Renal pelvis (tissue), 3 donors: ENCODE measurements around the gene ATXN7L3. TPM values are rescaled to one million over a fixed set of nuclear protein-coding genes. Genes with fewer than 3 reads are reported as not detected.

ENCODE experiments used
- polyA plus RNA-seq, 3 donors: library from polyadenylated mRNA; unstranded; fragments of 120-200 nt; gene quantifications; one replicate each; pipeline ENCODE4 v1.2.1, GENCODE V29; 2013; ENCODE audit not compliant: insufficient read length in 3 of 3

ATXN7L3 gene
- polyA plus RNA-seq, 3 donors = 62.8 to 76.8 (median 64.6) TPM

Other genes starting within 250 kb of the ATXN7L3 start
- under 1 TPM; 0.19 to 0.45 (median 0.30) TPM for gene PYY, start 245.9 kb downstream of the ATXN7L3 start, polyA plus RNA-seq
- gene NAGS, start 195.3 kb downstream of the ATXN7L3 start, polyA plus RNA-seq = 1 to 10 TPM; 3.4 to 3.8 (median 3.6) TPM
- 10 to 100 TPM; 41.7 to 50.5 (median 47.0) TPM for gene TMEM101, start 184.9 kb downstream of the ATXN7L3 start, polyA plus RNA-seq
- 10 to 100 TPM; 38.4 to 41.6 (median 39.2) TPM for gene LSM12, start 133.2 kb downstream of the ATXN7L3 start, polyA plus RNA-seq
- 10 to 100 TPM; 78.6 to 94.0 (median 92.4) TPM for gene G6PC3, start 129.1 kb downstream of the ATXN7L3 start, polyA plus RNA-seq
- gene HDAC5, start 76.2 kb downstream of the ATXN7L3 start, polyA plus RNA-seq = 10 to 100 TPM; 49.4 to 57.4 (median 53.8) TPM
- gene HROB, start 58.0 kb downstream of the ATXN7L3 start, polyA plus RNA-seq = 1 to 10 TPM; 4.8 to 5.8 (median 5.5) TPM
- 1 to 10 TPM; 2.1 to 4.7 (median 4.4) TPM for gene ASB16, start 29.2 kb downstream of the ATXN7L3 start, polyA plus RNA-seq
- 10 to 100 TPM; 50.3 to 60.8 (median 50.4) TPM for gene TMUB2, start 12.9 kb downstream of the ATXN7L3 start, polyA plus RNA-seq
- 100 to 1,000 TPM; 120 to 138 (median 125) TPM for gene UBTF, start 19.8 kb upstream of the ATXN7L3 start, polyA plus RNA-seq
- gene SLC4A1, start 68.3 kb upstream of the ATXN7L3 start, polyA plus RNA-seq = 10 to 100 TPM in 1 of 3 donors, 1 to 10 TPM in 2; 6.4 to 11.2 (median 8.5) TPM
- gene RUNDC3A, start 108.7 kb upstream of the ATXN7L3 start, polyA plus RNA-seq = 1 to 10 TPM; 1.7 to 2.7 (median 1.7) TPM
- gene SLC25A39, start 124.9 kb upstream of the ATXN7L3 start, polyA plus RNA-seq = 100 to 1,000 TPM; 107 to 135 (median 117) TPM
- gene GRN, start 145.4 kb upstream of the ATXN7L3 start, polyA plus RNA-seq = 100 to 1,000 TPM; 270 to 310 (median 292) TPM
- 10 to 100 TPM; 42.7 to 54.6 (median 49.1) TPM for gene FAM171A2, start 164.0 kb upstream of the ATXN7L3 start, polyA plus RNA-seq
- 1 to 10 TPM; 5.4 to 7.0 (median 5.5) TPM for gene ITGA2B, start 189.8 kb upstream of the ATXN7L3 start, polyA plus RNA-seq